HAP-1 (cell line): ENCODE data around the gene ABHD6.
"Not testable (repeated sequence)": the region's sequence is repeated elsewhere in the genome, so short reads cannot be mapped to it uniquely, and the experiment has no call there.

Experiments
- DNase-seq, 2 experiments: peaks; one replicate each; pipeline ENCODE4 v3.0.0-alpha.2; 2016 to 2020; ENCODE audit warnings: low spot score in 2 of 2
- H3K27me3 ChIP-seq: fragments of 250-450 bp; sonication (Bioruptor Pico); 2 replicates; pipeline ENCODE4 v1.5.1; 2020; ENCODE audit warnings: low read depth, mild to moderate bottlenecking, moderate library complexity
- H3K36me3 ChIP-seq: fragments of 250-450 bp; sonication (Bioruptor Pico); replicated peaks from 2 replicates; pipeline ENCODE4 v1.5.1; 2020; ENCODE audit warnings: mild to moderate bottlenecking
- H3K4me1 ChIP-seq: fragments of 250-450 bp; sonication (Bioruptor Pico); 2 replicates; pipeline ENCODE4 v1.5.1; 2020; ENCODE audit warnings: mild to moderate bottlenecking
- H3K4me3 ChIP-seq: fragments of 250-450 bp; sonication (Bioruptor Pico); 2 replicates; pipeline ENCODE4 v1.5.1; 2020; ENCODE audit warnings: mild to moderate bottlenecking, moderate library complexity
- H3K9me3 ChIP-seq: fragments of 250-450 bp; sonication (Bioruptor Pico); 2 replicates; pipeline ENCODE4 v1.5.1; 2020; ENCODE audit warnings: mild to moderate bottlenecking, moderate library complexity
- in situ Hi-C: fragments of 300-500 bp; cut with MboI; formaldehyde crosslinking; loops from 3 replicates; pipeline ENCODE4 v1.14.3; 2020; ENCODE audit warnings: low sequenced_read_pairs, inconsistent platforms, mixed read lengths

Gene ABHD6

DNA sequence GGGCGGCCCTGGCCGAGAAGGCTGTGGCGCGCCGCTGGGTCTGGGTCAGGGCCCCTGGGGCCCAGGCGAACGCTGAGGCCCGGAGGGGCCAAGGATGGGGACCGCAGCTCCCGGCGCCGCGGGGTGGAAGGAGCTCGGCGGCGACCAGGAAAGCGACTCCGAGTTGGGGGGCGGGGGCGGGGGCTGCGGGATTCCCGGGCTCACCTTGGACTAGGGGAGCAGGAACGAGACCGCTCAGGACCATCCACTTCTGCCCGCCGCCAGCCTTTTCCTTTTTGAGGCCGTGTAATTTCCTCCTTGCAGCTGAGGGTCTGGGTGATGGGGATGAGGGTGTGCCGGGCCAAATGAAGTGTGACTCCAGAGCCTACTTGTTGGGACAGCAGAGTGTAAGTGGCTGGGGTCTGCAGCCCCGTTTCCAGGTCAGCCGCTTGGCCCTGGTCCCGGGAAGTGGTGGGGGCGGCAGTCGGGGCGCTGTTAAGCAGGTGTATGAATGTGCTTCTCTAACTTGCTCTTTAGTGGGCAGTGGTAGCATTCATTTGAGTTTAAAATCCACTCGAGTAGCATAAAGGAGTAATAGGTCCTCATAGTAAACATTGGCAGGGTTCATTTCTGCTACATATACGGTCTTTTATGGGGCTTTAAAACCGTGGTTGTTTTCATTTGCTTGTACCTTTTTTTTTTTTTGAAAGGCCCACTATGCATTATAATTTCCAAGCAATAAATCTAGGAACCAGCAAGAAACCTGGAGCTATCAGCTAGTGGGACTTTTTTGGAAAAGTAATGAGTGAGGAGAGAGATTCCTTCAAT is 95.8 kb downstream of the ABHD6 start:
- peak in 1 of 2 experiments; percentile 44 for DNase-seq
- Histone ChIP-seq H3K9me3 (no peaks in the 10 kb centered on the region), H3K4me3 (peak overlapping the region; percentile 57), H3K36me3 (no peaks in the 10 kb centered on the region), H3K27me3 (no peaks in the 10 kb centered on the region), H3K4me1 (peaks cover 36% of the 10 kb centered on the region)
- in situ Hi-C loops = no loop called here

DNA sequence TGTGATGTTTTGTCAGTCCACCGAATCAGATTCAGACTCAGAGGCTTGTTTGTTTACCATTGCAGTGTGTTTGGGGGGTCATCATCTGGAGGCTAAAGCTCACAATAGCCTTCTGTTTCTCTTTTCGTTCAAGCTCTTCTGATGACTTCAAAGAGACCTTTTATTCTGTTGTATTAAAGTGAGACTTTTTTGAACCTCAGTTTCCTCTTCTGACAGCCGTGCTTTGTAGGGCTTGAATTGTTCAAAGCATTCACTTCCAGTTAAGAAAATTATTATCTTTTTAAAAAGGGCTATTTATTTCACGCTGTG is 96.4 kb downstream of the ABHD6 start:
- no peak for DNase-seq
- Histone ChIP-seq H3K36me3 (no peaks in the 10 kb centered on the region), H3K4me1 (peaks cover 36% of the 10 kb centered on the region), H3K9me3 (no peaks in the 10 kb centered on the region), H3K4me3 (peak overlapping the region; percentile 57), H3K27me3 (no peaks in the 10 kb centered on the region)
- in situ Hi-C loops = no loop called here

DNA sequence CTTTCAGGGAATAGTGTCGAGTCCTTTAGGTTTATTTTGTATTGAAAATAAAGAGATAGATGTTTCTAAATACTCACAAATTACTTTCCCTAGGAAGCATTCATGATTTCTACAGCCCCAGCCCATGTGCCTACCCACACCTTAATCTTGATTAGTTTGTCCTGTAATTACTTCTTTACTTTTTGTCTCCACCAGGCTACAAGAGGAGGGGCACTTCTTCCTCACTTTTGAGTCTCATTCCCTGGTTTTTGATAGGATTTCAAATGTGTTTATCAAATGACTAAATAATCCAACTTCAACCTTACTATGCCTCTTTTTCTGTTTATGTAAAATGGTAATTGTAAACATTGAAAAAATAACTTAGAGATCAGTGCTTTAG is 96.9 kb downstream of the ABHD6 start:
- in situ Hi-C loops = no loop called here
- Histone ChIP-seq H3K36me3 (no peaks in the 10 kb centered on the region), H3K4me1 (peaks cover 36% of the 10 kb centered on the region), H3K27me3 (no peaks in the 10 kb centered on the region), H3K9me3 (no peaks in the 10 kb centered on the region), H3K4me3 (peak overlapping the region; percentile 57)
- DNase-seq = no peak

- no peak overlapping the region for H3K4me3 ChIP-seq
- in situ Hi-C loops = no loop called here
- H3K4me1 ChIP-seq = peaks cover 35% of the 10 kb centered on the region
- no peaks in the 10 kb centered on the region for H3K36me3 ChIP-seq
- DNase-seq = no peak
- no peaks in the 10 kb centered on the region for H3K9me3 ChIP-seq
- H3K27me3 ChIP-seq = no peaks in the 10 kb centered on the region
Measured at GRCh38 chr3:58335652-58335947, 98.0 kb downstream of the ABHD6 start.

- Histone ChIP-seq H3K4me1 (peaks cover 31% of the 10 kb centered on the region), H3K36me3 (no peaks in the 10 kb centered on the region), H3K27me3 (no peaks in the 10 kb centered on the region), H3K9me3 (no peaks in the 10 kb centered on the region), H3K4me3 (no peak overlapping the region)
- no peak for DNase-seq
- in situ Hi-C loops = no loop called here
Measured at GRCh38 chr3:58336135-58336882, 98.7 kb downstream of the ABHD6 start.

- in situ Hi-C loops = no loop called here
- H3K36me3 ChIP-seq = no peaks in the 10 kb centered on the region
- no peaks in the 10 kb centered on the region for H3K27me3 ChIP-seq
- no peak for DNase-seq
- no peak overlapping the region for H3K4me3 ChIP-seq
- H3K9me3 ChIP-seq = no peaks in the 10 kb centered on the region
- H3K4me1 ChIP-seq = peaks cover 25% of the 10 kb centered on the region
Measured at GRCh38 chr3:58337190-58337589, 99.6 kb downstream of the ABHD6 start.

GRCh38 chr3:58339146-58339545 is 101.6 kb downstream of the ABHD6 start:
- in situ Hi-C loops, H3K27me3 ChIP-seq, H3K4me3 ChIP-seq, H3K9me3 ChIP-seq, H3K36me3 ChIP-seq, DNase-seq: not testable (repeated sequence)
- H3K4me1 ChIP-seq = peaks cover 16% of the 10 kb centered on the region

DNA sequence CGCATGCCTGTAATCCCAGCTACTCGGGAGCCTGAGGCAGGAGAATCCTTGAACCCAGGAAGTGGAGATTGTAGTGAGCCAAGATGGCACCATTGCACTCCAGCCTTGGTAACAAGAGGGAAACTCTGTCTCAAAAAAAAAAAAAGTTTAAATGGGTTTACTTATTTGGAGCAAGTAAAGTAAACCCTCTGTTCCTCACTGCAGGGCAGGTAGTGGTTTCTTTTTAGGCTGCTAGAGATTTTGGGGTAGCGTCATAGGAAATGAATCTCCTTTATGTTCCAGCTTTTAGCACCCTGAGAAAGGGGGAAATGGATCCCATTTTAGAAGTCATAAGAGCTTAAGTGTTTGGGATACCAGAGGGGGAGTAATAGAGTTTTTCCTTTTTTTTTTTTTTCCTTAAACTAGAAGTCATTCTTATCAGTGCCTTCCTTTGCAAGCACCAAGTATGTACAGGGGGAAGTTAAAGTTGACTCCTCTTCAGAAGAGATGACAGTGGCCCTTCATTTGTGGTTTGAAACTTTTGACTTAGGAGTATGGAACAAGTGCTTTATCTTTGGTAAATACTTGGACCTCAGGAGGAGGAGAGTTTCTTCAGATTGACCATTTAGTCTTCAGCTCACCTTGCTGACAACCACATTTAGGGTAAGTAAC is 103.1 kb downstream of the ABHD6 start:
- in situ Hi-C loops = no loop called here
- H3K36me3 ChIP-seq = no peaks in the 10 kb centered on the region
- no peak for DNase-seq

GRCh38 chr3:58341376-58341775 is 103.8 kb downstream of the ABHD6 start:
- Histone ChIP-seq H3K4me1 (no peaks in the 10 kb centered on the region), H3K9me3 (no peaks in the 10 kb centered on the region), H3K4me3 (no peak overlapping the region), H3K27me3 (no peaks in the 10 kb centered on the region), H3K36me3 (no peaks in the 10 kb centered on the region)
- no peak for DNase-seq
- in situ Hi-C loops = no loop called here

More for the DNA sequence above, 103.1 kb downstream of the ABHD6 start:
- Histone ChIP-seq H3K9me3 (no peaks in the 10 kb centered on the region), H3K4me1 (peaks cover under 1% of the 10 kb centered on the region), H3K4me3 (no peak overlapping the region), H3K27me3 (no peaks in the 10 kb centered on the region)

DNA sequence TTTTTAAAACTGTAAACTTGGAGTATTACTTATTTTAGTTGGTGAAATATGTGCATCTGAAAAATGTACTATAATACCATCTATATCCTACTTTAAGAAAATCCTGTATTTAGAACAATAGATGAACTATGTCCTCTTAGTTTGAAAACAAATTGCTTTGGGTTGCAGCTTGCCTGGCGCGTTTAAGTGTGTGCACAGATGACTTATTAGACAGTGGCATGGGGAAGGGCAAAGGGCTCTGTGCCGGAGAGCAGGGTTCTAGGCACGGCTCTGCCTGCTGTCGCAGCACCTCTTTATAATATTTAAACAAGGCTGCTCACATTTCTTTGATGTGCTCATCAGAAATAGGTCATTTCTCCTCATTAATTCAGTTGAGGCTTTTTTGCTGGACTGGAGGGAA is 105.1 kb downstream of the ABHD6 start:
- Histone ChIP-seq H3K4me3 (no peak overlapping the region), H3K36me3 (no peaks in the 10 kb centered on the region), H3K4me1 (no peaks in the 10 kb centered on the region), H3K27me3 (no peaks in the 10 kb centered on the region), H3K9me3 (no peaks in the 10 kb centered on the region)
- in situ Hi-C loops = no loop called here
- DNase-seq = no peak
